ENCODE measurements around the gene IBSP.
A peak's percentile ranks its signal among the peaks of the same experiment; 100 is the strongest.

IBSP gene

DNA sequence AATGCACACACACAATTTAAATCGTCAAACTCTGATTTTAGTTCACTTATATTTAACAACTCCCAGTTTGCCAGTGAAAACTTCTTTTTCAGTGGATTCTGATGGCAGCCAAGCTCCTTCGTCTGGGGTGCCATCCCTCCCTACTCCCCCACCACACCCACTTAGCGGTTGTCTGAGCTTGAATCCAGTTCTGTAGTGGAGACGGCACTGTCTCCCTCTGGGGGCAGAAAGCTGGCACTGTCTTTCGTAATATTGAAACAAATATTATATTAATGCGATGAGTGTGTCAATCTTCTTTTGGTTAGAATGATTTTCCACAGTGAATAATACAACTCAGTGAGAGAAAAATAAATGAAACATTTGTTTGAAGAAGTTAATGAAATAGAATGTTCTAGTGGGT is 38.9 kb downstream of the IBSP start:
- DNase-seq (ENCODE audit: low read depth in 1 of 2, low spot score in 1 of 2), result no peak

DNA sequence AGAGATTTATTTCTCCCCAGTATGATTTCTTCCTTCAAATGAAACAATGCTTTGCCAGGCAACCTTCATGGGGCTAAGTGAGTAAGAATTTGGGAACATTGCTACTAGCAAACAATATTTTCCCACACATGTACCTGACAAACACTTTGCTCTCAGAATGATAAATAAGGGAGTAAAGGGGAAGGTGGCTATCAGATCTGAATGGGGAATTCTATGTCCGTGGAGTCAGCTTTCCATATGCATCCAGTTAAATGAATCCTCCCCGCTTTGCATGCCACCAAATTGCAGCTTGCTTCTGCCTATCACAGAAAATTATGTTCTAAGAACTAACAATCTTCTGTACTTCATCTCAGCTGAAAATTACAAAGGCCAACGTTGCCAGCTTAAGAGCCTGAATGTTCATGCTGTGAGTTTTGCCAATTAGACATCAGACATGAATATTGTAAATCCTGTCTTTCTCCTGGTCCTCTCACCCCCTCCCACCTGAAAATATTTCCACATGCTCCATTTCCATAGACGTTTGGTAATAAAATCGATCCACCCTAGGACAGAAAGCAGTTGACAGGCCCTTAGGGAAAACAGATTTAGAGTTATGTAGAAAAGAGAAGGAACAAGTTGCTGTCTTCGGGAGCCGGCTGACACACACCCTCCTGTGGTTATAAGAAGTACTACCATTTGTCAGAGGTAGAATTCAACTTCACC is 39.7 kb downstream of the IBSP start:
- DNase-seq (ENCODE audit: low read depth in 1 of 2, low spot score in 1 of 2), result no peak

DNA sequence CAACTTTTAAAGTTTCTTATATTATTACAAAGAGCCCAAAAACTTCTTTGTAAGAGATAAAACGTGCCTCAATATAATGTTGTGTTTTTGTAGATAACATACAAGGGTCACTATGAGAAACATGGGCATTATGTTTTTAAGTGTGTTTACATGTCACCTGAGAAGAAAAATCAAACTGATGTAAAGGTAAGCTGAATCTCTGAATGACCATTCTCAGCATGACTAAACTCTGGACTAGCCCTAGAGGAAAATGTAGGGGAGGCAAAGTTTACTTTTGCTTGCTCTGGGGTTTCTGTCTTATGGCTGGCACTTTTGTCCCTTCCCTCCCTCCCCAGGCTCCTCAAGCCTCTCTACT is 40.2 kb downstream of the IBSP start:
- no peak for DNase-seq (ENCODE audit: low read depth in 1 of 2, low spot score in 1 of 2)

DNA sequence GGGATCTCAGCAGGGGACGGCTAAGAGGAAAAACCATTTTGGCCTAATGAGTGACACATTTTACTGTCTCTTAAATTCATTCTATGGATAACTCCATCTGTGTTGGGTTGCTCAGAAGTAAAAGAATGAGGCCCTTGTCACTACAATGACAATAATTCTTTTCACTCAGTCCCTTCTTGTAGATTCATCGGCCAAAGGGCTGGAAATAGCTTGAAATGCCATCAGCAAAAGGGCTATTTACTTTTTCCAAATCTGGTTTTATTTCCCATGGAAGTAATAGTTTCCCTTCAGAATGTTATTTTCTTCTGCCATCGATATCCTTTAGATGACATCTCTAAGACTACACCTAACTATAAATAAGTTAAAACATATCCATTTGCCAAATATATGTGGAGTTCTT is 40.8 kb downstream of the IBSP start:
- DNase-seq (ENCODE audit: low read depth in 1 of 2, low spot score in 1 of 2), result no peak

DNA sequence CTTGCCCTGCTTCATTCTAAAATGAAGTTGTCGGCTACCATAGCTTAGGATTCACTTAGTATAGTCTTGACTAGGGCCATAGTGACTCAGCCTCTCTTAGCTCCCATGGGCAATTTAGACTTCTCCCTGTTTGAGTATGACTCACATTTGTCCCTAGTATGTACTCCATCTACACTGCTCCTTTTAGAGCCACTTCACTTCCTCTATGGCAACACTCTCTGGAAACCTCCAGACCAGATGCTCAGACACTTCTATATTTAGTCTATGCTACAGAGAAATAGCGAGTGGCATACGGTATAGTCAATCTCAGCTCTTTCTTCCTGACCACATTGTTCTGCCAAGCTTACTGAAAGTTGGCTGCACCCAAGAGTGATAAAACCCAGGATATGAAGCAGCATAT is 44.6 kb downstream of the IBSP start:
- no peak for DNase-seq (ENCODE audit: low read depth in 1 of 2, low spot score in 1 of 2)

DNA sequence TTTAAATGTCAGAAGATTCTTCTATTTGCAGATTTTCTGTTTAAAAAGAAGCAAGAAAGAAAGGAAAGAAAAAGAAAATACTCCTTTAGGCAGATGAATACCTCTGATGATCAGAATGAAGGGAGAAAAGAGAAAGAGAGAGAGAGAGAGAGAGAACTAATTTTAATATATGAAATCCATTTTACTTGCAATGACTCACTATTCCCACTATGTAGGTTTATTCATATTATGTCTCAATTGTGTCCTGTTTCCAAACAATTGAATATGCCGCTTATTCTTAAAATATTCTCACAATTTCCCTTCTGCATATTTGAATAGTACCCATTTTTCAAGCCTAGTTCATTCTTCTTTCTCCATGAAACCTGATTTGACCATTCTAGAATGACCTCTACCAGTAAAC is 45.1 kb downstream of the IBSP start:
- DNase-seq (ENCODE audit: low read depth in 1 of 2, low spot score in 1 of 2), result no peak

DNA sequence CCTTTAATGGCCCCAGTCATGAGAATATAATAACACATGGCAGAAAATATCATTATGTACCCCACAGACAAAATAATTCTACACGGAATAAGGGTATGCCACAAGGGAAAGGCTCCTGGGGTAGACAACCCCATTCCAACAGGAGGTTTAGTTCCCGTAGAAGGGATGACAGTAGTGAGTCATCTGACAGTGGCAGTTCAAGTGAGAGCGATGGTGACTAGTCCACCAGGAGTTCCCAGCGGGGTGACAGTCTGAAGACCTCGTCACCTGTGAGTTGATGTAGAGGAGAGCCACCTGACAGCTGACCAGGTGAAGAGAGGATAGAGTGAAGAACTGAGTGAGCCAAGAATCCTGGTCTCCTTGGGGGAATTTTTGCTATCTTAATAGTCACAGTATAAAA is 46.9 kb downstream of the IBSP start:
- DNase-seq (ENCODE audit: low read depth in 1 of 2, low spot score in 1 of 2), result no peak

DNA sequence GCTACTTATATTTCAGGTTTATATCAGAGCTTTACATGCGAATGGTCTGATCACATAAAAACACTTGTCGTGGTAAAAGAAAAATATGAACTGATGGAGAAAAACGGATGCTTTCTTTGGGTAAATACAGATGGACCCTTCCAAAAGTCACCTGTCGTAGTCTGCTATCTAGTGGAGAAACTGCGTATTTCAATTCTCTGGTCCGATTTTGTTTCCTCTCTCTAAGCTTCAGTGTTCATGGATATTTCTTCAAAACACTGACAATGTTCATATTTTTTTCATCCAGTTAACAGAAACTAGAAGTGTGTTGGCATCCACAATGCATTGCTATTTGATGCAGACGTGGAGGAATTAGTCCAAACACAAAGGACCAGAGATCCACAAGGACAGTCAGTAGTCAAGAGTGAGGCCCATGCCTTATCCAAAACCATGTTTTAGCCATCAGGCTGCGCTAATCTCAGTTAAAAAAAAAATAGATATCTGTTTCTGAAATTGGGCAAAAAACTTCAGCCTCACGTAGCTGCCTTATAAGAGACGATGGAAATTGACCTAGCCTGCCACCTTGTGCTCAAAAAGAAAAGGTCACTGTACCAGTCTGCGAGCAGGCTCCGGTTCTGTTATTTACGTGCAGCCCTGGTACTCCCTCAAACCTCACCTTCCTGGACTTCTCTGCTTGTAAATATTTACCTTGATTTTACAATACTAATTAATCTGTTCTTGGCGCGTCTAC is 49.4 kb downstream of the IBSP start:
- DNase-seq (ENCODE audit: low read depth in 1 of 2, low spot score in 1 of 2), result peak in 1 of 2 donors; percentile 14

DNA sequence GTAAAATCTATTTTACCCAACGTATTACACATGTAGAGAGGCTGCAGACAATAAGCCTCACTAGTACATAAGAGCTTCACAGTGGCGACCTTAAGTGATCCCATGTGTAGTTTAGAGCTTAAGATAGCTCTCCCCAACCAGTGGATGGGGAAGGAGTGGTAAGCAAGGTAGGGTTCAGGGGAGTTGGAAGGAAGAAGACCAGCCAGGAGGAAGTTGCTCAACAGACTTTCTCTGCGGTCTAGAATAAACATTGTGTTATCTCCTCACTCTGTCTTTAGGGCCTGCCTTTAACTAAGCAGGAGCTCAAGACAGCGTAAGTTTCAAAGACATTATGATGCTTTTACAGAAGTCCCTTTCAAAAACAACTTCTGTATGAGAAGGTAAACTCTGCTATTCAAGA is 50.3 kb downstream of the IBSP start:
- DNase-seq (ENCODE audit: low read depth in 1 of 2, low spot score in 1 of 2), result no peak

DNA sequence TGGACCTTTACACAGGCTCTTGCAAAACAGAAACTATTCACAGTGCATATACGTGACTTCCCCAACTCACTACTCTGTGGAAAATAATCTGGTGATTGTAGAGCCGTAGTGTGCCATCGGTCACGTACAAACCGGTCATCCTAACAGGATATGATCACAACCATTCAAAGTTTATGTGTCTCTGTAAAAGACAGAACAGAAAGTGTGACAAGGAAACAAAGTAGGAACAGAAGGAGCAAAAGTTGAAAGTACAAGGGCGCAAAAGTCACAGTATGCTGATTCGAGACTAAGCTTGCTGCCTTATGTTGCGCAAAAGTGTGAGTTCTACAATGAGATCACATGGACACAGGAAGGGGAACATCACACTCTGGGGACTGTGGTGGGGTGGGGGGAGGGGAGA is 52.0 kb downstream of the IBSP start:
- DNase-seq (ENCODE audit: low read depth in 1 of 2, low spot score in 1 of 2), result no peak

DNA sequence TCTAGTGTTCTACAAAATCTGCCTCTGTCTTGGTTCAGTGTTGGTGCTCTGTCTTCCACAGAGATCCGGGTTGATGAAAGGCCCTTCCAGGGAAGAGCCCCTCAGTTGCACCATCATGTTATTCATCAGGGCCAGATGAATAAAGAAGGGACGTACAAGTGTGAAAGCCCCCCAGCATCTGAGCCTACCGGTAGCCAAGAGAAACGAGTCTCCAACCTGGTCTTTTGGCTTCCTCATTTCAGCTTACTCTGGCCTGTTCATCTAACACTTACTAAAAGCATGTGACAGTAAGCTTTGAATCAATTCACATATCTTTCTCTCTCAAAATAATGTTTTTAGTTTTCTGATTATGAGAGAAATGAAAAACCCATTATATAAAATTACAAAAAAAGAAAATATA is 52.6 kb downstream of the IBSP start:
- no peak for DNase-seq (ENCODE audit: low read depth in 1 of 2, low spot score in 1 of 2)

DNA sequence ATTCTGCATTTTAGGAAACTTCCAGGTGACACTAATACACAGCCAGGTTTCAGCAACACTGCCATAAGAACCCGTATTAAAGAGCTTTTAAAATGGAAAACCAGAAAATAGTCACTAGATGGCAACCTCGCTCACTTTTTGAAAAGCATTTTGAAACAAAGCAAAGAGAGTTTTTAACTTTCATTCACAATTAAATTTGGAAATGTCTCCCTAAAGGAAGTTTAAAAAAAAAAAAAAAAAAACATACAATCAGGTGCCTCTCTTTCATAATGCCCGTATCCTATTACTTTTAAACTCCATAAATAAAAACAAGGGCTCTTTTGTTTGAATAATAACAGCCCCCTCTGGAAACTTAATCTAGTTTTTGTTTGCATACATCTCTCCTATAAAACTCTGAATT is 53.8 kb downstream of the IBSP start:
- DNase-seq (ENCODE audit: low read depth in 1 of 2, low spot score in 1 of 2), result no peak

DNA sequence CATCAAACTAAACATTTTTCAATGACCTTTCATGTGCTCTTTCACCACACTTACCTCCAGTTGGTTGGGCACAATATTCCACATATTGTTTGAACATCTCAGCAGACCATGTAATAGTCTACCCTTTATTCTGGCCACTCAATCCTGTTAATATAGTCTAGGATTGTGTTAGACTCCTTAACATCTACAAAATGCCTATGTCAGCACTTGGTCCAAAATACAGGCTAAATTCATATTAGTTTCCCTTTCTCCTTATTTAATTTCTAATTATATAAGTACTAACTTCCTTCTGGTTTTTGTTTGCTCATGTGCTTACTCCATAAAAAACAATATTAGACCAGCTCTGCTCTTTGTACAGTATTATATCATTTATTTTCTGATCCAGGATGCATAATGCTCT is 54.5 kb downstream of the IBSP start:
- no peak for DNase-seq (ENCODE audit: low read depth in 1 of 2, low spot score in 1 of 2)

DNA sequence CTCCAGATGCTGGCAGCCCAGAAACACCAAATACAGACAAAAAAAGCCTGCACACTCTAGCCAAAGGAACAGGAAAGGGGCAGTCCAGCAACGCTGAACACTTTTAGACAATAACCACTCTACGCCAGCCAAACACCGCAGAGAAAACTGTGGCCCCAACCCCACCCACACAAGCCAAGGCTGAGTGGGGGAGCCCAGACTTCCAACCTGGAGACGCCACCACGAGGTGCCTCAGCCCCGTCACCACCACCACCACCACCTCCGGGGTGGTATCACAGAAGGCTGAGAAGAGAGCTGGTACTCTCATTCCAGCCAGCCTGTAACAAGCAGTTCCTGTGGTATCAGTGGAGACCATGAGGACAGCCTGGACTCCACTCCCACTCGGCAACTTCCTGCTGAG is 56.2 kb downstream of the IBSP start:
- DNase-seq (ENCODE audit: low read depth in 1 of 2, low spot score in 1 of 2), result no peak

DNA sequence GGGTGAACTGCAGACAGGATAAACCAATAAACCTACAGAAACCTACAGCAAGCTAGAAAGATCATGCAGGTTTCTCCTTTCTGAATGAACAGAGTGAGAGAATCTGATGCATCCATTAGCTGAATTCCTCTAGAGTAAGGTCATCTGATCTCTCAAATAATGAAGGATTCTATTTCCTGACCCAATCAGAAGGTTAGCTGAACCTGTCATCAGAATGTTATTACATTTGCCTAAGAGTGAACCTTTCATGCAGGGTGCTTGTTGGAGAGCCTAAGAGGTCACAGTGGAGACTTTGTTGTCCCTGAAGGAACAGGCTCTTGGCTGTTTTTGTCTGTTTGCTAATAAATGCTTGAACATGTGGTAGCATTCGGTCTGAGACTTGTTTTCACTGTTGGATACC is 57.5 kb downstream of the IBSP start:
- no peak for DNase-seq (ENCODE audit: low read depth in 1 of 2, low spot score in 1 of 2)

DNA sequence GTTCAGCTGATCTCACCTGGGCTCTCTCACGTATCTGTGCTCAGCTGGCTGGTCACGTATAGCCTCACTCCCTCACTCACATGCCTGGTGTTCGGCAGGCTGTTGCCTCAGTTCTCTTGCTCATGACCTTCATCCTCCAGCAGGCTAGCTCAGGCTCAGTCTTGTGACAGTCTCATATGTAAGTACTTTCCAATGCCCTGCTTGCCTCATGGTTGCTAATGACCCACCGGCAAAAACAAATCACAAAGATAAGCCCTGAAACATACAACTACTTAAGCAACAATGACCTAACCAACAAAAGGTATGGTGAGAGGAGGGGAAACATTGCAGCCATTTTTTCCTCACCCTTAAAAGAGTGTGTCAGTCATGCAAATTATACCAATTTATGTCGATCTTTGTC is 58.4 kb downstream of the IBSP start:
- no peak for DNase-seq (ENCODE audit: low read depth in 1 of 2, low spot score in 1 of 2)

Measured in activated CD4-positive, alpha-beta T cell treated with anti-CD3 and anti-CD28 coated beads, Interleukin-2, amount 50 U/mL, for 24 hours (primary cell).